HG03159 (cell line): ENCODE results near the gene GRIN1.
"Not testable (repeated sequence)": the region's sequence is repeated elsewhere in the genome, so short reads cannot be mapped to it uniquely, and the experiment has no call there.

Source experiments
- ATAC-seq: cut with Tn5 transposase; IDR thresholded peaks from one replicate; pipeline ENCODE4 v1.9.1; 2021; ENCODE audit warnings: mild to moderate bottlenecking, moderate library complexity; ENCODE audit not compliant: unreplicated experiment

The GRIN1 gene

DNA sequence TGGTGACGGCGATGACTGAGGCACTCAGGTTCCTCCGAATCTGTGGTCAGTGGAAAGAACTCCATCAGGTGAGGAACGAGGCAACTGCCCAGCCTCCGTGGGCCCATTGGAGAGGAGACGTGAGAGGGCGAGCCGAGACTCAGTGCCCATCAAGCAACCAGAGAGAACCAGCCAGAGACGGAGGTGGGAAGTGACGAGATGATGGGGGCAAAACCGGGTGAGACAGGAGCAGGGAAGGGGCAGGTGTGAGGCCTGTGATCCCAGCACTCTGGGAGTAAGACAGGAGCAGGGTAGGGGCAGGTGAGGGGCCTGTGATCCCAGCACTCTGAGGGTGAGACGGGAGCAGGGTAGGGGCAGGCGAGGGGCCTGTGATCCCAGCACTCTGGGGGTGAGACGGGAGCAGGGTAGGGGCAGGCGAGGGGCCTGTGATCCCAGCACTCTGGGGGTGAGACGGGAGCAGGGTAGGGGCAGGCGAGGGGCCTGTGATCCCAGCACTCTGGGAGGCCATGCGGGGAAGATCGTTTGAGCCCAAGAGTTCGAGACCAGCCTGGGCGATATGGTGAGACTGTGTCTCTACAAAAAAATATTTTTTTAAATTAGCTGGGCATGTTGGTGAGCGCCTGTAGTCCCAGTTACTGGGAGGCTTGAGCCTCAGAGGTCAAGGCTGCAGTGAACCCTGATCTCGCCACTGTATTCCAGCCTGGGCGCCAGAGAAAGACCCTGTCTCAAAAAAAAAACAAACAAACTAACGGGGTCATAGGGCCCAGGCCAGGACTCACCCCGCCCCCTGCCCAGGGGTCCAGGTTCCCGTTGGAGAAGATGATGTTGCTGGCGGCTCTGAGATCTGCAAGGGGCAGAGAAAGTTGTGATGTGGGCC is 27.8 kb upstream of the GRIN1 start:
- ATAC-seq, result no peak

DNA sequence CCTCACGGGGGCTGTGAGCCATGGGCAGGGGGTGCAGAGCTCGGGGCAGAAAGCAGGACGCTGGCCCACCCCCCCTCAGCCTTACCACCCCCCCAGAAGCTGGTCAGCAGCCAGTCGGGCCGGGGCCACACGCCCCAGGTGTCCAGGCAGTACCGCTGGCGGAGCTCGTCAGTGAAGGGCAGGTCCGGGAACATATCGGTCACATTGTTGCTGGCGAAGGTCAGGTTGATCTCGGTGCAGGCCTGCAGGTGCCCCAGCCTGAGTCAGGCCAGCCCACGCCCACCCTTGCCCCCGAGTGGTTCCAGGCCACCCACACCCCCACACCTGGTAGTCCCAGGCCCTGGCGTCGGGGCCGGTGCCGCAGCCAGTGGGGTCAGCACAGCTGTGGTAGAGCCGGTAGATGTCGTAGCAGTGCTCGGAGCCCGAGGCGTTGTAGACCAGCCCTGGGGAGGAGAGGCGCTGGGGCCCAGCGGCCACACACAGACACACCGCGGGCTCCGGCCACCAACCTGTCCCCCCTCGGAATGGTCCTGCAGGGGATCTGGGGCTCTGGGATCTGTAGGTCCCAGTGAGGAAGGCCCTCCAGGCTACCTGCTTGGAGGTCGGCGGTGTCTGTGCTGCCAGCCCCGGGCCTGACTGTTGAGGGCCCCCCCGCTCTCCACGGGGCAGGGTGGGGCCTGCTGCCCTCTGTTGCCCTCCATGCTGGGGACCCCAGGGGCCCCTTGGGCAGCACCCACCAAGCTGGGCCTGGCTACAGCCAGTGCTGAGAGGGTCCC is 27.0 kb upstream of the GRIN1 start:
- ATAC-seq, result no peak

DNA sequence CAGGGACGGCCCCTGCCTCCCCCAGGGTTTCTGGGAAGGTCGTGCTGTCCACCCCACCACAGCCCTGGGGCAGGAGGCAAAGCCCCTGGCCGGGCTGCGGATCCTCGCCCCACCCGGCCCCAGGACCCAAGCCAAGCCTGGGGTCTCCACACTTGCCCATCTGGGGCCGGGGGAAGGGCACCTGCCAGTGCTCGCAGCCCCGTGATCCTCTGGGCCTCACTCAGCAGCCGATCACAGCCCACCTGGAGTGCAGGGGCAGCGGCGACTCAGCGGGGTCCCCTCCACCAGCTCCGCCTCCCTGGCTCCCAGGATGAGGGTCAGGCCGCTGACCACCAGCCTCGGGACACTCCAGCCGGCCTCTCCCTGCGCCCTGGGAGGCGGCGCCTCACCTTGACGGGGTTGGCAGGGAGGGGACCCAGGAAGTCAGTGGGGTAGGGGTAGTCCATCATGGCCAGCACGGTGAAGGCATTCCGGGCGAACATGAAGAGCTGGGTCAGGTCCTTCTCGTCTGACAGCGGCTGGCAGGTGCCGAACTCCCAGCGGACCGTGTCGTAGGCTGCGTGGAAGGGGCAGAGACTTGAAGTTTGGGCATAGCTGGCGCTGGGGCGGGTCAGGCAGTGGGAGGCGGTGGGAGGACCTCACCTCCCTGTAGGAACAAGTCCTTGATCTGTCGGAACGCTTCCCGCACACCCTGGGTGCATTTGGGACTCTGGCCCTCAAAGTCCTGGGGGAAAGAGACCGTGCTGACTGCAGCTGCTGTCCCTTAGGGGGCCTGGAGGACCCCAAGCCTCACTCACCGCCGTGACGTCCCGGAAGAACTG is 26.2 kb upstream of the GRIN1 start:
- ATAC-seq, result no peak

DNA sequence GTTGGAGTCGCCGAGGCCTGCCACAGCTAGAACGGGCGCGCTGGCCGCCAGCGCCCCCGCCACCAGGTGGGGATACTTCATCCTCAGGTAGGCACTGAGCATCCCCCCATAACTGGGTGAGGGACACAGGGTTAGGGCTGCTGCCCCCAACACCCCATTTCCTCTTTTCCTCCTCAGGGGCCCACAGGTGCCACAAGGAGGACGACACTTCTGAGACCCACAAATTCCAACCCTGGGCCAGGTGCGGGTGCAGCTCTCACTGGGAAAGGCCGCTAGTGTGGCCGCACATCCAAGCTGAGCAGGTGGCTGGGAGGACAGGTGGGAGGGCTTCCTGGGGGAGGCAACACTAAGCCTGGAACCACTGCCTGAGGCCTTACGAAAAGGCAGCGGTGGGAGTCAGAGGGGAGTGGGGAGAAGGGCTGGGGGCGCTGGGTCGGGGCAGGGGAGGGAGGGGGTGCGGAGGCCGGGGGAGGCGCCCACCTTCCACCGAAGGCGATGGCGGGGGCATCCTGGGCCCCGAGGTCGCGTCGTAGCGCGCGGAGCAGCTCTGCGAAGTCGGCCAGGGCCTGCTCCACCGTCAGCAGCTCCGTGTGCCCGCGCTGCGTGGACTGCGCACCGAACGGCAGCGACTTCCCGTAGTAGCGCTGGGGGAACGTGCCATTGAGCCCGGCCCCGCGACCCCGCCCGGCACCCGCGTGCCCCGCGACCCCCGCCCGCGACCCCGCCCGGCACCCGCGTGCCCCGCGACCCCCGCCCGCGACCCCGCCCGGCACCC is 25.4 kb upstream of the GRIN1 start:
- no peak for ATAC-seq

DNA sequence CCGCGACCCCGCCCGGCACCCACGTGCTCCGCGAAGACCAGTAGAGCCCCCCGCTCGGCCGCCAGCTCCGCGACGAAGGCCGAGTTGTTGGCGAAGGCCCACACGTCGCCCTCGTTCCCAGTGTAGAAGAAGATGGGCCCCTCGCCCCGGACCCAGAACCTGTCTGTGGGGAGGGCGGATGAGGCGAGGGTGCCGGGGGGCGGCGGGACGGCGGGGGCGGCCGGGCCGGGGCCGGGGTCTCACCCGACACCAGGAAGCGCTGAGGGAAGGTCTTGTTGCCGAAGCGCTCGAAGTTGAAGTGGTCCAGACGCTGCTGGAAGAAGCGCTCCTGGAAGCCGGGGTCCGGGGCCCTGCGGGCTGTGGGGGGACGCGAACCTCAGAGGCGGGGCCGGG is 24.7 kb upstream of the GRIN1 start:
- ATAC-seq, result peak; percentile 12

DNA sequence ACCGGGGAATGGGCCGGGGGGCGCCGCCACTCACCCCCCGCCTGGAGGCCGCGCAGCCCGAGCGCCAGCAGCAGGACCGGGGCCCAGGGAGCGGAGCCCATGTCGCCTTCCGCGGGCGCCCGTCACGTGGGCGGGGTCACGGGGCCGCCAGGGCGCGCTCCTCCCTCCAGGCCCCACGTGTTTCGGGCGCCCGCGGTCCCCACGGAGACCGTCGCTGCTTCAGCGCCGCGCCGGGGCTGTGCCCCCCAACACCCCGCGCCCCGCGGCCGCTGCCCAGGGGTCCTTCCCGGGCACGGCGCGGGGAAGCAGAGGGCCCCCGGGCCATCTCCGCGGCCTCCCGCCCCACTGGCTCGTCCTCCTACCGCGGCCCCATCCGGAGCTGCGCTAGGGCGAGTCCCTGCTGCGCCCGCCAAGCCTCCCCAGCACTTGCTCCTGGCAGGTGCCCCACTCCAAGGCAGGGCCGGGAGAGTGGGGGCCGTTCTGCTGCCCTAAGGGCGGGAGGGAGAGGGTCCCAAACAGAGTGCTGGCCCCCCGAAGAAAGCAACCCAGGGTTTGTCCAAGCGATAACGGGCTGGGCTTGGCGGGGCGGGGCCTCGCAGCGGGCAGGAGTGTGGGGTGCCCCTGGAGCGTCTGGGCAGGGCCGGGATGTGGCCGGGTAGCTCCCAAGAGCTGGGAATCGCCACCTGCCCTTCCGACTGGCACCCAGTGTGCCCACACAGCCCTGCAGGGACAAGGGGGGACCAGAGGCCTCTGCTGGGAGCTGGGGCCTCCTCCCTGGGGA is 24.2 kb upstream of the GRIN1 start, which contains the start of gene DPP7:
Gene DPP7 (minus strand): TSS at position 121 of the 781 bp plus-strand sequence. CDS start 20 bp downstream, at position 101.
- ATAC-seq, result peak; percentile 64

DNA sequence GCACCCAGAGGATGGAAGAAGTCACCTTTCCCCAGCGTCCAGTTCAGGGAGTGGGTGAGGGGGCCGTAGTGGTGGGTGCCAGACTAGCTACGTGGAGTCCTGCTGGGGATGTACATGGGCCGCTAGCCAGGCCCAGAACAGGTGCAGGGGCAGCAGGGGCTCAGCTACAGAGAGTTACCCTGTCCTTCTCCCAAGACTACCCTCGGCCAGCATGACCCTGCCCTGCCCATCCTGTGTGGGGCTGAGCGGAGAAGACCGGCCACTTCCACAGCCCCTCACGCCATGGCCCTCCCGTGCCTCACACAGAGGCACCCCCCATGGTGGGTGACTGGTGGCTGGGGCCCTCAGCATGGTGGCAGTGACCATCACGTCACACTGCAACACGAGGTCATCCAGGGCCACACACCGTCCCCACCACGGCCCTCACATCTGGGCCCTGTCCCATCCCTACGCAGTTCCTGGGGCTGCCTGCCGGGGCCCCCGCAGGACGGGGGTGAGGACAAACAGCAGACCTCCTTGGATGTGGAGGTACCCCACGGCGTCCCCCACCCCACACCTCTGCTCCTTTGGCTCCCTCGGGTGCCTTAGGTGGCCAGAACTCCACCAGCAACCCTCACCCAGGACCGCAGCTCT is 23.4 kb upstream of the GRIN1 start:
- no peak for ATAC-seq

DNA sequence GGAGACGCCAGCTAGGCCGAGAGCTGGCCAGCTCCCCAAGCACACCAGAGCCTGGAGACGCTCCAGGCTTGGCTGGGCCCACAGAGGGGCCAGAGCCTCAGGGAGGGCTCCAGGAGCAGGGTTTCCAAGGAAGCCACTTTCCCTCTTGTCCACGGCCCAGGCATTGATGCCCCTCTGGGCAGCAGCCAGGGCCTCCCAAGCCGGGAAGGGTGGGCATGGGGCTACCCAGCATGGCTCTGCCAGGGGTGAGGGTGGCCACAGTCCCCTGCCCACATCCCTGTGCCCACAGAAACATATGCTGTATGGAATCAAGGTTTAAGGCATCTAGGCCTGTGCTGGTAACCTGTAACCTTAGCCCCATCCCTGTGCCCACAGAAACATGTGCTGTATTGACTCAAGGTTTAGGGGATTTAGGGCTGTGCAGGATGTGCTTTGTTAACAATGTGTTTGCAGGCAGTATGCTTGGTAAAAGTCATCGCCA is 22.9 kb upstream of the GRIN1 start:
- ATAC-seq, result no peak

DNA sequence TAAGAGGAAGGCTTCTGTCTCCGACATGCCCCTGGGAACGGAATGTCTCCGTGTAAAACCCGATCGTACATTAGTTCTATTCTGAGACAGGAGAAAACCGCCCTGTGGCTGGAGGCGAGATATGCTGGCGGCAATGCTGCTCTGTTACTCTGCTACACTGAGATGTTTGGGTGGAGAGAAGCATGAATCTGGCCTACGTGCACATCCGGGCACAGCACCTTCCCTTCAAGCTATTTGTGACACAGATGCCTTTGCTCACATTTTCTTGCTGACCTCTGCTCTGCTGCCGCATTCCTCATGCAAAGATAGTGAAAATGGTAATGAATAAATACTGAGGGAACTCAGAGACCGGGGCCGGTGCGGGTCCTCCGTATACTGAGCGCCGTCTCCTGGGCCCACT is 22.2 kb upstream of the GRIN1 start:
- no peak for ATAC-seq

DNA sequence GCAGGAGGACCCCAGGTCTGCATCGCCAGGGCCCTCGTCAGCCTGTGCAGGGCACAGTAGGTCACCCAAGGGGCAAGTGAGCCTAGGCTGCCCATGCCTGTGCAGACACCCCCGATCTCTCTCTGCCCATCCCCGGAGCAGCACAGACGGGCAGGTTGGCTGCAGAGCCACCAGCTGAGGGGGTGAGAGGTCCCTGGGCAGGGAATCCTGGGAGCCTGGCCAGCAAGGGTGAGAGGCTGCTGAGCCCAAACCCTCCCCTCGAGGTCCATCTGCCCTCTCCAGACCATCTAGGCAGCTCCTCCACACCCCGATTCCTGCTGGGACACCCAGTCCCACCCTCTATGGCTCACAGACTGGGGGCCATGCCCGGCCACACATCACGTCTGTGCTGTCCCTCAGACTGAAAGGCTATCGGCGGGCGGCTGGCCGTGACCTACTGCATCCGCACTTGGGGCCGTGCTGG is 21.7 kb upstream of the GRIN1 start:
- ATAC-seq, result no peak

DNA sequence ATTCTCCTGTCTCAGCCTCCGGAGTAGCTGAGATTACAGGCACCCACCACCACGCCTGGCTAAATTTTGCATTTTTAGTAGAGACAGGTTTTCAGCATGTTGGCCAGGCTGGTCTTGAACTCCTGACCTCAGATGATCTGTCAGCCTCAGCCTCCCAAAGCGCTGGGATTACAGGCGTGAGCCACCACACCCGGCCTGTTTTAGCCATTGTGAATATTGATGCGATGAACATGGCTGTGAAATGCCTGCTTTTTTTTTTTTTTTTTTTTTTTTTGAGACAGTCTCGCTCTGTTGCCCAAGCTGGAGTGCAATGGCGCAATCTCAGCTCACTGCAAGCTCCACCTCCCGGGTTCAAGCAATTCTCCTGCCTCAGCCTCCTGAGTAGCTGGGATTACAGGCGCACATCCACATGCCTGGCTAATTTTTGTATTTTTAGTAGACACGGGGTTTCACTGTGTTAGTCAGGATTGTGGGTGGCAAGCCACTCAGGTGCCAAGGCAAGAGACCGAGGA is 20.8 kb upstream of the GRIN1 start:
- not testable (repeated sequence) for ATAC-seq

DNA sequence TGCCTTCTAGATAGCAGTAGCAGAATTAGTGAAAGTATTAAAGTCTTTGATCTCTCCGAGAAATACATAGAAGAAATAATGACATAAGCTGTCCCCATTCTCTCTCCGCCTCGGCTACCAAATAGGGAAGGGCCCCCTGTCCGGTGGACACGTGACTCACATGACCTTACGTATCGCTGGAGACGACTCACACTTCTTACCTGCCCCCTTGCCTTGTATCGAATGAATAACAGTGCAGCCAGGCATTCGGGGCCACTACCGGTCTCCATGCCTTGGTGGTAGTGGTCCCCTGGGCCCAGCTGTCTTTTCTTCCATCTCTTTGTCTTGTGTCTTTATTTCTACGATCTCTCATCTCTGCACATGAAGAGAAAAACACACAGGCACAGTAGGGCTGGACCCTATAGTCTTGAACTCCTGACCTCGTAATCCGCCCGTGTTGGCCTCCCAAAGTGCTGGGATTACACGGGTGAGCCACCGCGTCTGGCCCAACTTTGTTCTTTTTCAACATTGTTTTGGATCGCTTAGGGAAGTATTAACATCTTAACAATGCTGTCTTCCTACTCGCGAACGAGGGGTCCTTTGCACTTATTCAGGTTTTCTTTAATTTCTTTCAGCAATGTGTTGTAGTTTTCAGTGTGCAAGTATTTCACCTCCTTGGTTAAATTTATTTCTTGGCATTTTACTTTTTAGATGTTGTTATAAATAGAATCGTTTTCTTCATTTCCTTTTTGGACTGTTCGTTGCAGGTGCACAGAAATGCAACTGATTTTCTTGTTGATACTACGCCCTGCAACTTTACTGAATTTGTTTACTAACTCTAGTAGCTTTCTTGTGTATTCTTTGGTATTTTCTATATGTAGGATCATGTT is 16.8 kb upstream of the GRIN1 start:
- not testable (repeated sequence) for ATAC-seq

DNA sequence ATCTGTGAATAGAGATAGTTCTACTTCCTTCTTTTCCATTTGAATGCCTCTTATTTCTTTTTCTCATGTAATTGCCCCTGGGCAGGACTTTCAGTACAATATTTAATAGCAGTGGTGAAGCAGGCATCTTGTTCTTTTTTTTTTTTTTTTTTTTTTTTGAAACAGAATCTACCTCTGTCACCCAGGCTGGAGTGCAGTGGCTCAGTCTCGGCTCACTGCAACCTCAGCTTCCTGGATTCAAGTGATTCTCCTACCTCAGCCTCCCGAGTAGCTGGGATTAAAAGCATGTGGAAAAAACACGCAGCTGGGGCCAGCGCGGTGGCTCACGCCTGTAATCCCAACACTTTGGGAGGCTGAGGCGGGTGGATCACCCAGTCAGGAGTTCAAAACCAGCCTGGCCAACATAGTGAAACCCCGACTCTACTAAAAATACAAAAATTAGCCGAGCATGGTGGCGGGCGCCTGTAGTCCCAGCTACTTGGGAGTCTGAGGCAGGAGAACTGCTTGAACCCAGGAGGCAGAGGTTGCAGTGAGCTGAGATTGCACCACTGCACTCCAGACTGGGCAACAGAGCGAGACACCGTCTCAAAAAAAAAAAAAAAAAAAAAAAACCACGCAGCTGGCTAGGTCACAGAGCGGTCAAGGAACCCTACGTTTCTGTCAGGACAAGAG is 16.0 kb upstream of the GRIN1 start:
- ATAC-seq, result not testable (repeated sequence)

DNA sequence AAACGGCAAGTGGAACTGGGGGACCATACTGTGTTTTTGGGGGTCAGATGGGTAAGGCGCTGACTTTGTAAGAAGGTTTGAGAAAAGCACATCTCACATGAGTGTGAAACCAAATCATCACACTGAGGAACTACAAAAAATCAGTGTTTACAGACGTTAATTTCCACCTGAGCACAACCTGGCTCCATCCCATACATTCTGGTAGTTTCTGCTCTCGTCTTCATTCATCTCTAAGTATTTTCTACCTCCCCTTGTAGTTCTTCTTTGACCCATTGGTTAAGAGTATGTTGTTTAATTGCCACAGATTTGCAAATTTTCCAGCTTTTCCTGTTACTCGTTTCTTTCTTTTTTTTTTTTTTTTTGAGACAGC is 15.5 kb upstream of the GRIN1 start:
- ATAC-seq, result peak; percentile 42

DNA sequence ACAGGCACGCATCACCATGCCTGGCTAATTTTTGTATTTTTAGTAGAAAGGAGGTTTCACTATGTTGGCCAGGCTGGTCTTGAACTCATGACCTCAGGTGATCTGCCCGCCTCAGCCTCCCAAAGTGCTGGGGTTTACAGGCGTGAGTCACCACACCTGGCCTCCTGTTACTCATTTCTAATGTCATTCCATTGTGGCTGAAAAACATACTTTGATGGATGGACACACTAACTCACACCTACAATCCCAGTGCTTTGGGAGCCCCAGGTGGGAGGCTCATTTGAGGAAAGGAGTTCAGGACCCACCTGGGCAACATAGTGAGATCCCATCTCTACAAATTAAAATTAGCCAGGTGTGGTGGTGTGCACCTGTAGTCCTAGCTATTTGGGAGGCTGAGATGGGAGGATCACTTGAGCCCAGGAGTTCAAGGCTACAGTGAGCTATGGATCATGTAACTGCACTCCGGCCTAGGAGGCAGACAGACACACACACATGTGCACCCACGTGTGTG is 14.9 kb upstream of the GRIN1 start:
- not testable (repeated sequence) for ATAC-seq

DNA sequence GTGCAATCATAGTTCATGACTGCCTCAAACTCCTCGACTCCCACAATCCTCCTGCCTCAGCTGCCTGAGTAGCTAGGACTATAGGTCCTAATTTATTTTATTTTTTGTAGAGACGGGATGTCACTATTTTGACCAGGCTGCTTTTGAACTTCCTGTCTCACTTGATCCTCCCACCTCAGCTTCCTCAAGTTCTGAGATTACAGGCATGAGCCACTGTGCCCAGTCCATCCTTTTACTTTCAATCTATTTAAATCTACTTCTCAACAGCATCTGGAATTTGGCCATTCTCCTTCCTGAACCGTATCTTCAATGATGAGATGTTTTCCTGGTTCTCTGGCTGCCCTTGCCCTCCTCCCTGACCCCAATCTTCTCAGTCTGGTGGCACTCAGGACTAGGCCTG is 12.2 kb upstream of the GRIN1 start:
- ATAC-seq, result no peak
